Measurements from ENCODE around the gene CLIP4.
"Not testable (repeated sequence)": the region's sequence is repeated elsewhere in the genome, so short reads cannot be mapped to it uniquely, and the experiment has no call there.

The CLIP4 gene

DNA sequence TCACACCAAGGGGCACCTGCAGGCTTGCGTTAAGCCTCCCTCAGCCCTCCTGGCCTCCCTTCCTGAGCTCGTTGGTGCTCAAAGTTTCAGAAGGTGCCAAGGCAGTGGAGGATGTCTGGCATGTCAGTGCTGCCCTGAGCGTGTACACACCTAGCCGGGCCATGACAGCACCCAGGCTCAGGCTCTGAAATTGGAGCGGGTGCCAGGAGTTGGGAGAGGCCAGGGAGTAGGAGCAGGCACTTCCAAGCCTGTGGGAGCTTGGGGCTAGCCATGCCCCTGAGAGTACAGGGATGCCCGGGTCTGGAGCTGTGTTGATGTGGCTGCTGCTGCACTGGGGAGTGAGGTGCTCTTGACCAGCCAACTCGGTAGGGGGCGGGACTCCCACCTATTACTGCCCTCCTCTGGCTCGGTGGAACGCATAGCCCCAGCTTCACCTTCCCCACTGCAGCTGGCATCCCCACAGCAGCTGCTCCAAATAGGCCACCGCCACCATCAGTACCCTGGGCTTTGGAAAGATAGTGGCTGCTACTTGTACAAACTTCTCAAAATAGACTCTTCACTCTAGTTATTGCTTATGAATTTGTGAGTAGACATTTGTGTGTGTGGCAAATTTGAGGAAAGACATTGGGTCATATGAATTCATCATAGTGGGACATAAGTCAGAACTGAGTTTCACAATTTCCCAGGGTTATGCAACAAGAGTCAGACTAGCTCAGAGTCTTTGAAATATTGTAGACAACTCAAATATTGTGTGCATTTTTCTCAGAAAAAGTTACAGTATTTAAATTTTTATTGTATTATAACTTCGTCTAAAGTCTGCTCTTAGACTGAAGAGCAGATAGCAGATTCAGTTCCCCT lies 34.1 kb upstream of the CLIP4 start:
- H3K9me3 ChIP-seq: peaks cover 6% of the 10 kb centered on the region; the same call in 1 of the 2 replicates
- in situ Hi-C loops (cut with MboI; ENCODE audit: low sequenced_read_pairs): no loop called here
- H3K4me3 ChIP-seq: no peak overlapping the region
- H3K27me3 ChIP-seq (ENCODE audit: low read depth): no peaks in the 10 kb centered on the region
- DNase-seq (ENCODE audit: low spot score in 2 of 2): no peak
- H3K4me1 ChIP-seq: no peaks in the 10 kb centered on the region
- no peaks in the 10 kb centered on the region for H3K36me3 ChIP-seq (replicated peaks)

DNA sequence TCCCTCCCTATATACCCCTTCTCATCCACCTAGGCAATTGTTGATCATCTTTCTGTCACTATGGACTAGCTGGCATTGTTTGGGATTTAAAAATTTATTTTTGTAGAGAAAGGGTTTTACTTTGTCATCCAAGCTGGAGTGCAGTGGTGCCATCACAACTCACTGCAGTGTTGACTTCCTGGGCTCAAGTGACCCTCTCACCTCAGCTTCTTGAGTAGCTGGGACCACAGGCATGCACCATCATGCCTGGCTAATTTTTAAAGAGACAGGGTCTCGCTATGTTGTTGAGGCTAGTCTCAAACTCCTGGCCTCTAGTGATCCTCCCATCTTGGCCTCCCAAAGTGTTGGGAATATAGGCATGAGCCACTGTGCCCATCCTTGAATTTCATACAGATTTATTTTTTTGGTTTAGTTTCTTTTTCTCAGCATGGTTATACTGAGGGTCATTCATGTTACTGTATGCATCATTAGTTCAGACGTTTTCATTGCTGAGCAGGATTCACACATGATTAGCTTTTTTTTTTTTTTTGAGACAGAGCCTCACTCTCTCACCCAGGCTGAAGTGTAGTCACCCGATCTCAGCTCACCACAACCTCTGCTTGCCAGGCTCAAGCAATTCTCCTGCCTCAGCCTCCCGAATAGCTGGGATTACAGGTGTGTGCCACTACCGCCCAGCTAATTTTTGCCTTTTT lies 32.3 kb upstream of the CLIP4 start:
- H3K36me3 ChIP-seq (replicated peaks): no peaks in the 10 kb centered on the region
- in situ Hi-C loops (cut with MboI; ENCODE audit: low sequenced_read_pairs): no loop called here
- peaks cover 6% of the 10 kb centered on the region; the same call in 1 of the 2 replicates for H3K9me3 ChIP-seq
- no peak for DNase-seq (ENCODE audit: low spot score in 2 of 2)
- no peak overlapping the region for H3K4me3 ChIP-seq
- H3K27me3 ChIP-seq (ENCODE audit: low read depth): no peaks in the 10 kb centered on the region
- H3K4me1 ChIP-seq: no peaks in the 10 kb centered on the region

DNA sequence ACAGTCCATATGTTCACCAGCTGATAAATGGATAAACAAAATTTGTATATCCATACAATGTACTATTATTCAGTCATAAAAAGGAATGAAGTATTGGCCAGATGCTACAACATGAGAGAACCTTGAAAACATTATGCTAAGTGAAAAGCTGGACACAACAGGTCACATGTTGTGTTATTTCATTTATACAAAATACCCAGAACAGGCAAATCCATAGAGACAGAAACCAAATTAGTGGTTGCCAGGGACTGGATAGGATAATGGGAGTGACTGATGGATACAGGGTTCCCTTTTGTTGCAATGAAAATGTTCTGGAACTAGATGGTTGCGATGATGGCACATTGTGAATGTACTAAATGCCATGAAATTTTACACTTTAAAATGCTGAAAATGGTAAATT lies 30.7 kb upstream of the CLIP4 start:
- DNase-seq (ENCODE audit: low spot score in 2 of 2): no peak
- no peak overlapping the region for H3K4me3 ChIP-seq
- H3K27me3 ChIP-seq (ENCODE audit: low read depth): no peaks in the 10 kb centered on the region
- in situ Hi-C loops (cut with MboI; ENCODE audit: low sequenced_read_pairs): no loop called here
- peaks cover 6% of the 10 kb centered on the region; the same call in 1 of the 2 replicates for H3K9me3 ChIP-seq
- H3K36me3 ChIP-seq (replicated peaks): no peaks in the 10 kb centered on the region
- no peaks in the 10 kb centered on the region for H3K4me1 ChIP-seq

DNA sequence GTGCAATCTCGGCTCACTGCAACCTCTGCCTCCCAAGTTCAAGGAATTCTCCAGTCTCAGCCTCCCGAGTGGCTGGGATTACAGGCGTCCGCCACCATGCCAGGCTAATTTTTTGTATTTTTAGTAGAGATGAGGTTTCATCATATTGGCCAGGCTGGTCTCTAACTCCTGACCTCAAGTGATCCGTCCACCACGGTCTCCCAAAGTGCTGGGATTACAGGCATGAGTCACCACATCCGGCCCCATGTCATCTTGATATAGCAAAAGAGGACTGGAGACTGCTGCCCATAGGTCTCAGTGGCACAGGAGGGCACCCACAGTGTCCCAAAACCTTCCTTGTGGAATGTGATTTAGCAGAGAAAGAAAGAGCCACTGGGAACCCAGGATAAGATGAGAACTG lies 24.9 kb upstream of the CLIP4 start:
- in situ Hi-C loops (cut with MboI; ENCODE audit: low sequenced_read_pairs); H3K27me3 ChIP-seq (ENCODE audit: low read depth); DNase-seq (ENCODE audit: low spot score in 2 of 2); H3K4me3 ChIP-seq; H3K4me1 ChIP-seq; H3K36me3 ChIP-seq (replicated peaks); H3K9me3 ChIP-seq: not testable (repeated sequence)

DNA sequence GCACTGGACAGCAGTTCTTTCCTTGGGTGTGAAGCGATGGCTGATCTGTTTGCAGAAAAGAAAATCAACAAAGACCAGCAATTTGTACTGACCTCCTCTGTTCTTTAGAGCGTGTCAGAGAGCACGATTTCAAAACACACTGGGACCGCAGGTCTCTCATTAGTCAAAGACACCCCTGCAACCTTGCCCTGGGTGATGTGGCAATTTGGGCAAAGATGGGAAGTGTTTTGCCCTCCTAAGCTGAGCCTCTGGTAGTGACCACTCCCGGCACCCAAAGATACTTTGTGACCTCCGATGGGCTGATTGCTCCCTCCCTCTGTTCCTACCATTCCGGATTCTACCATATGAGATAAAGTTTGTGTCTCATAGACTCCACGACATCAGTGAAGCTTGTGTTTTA lies 18.2 kb upstream of the CLIP4 start:
- no peak for DNase-seq (ENCODE audit: low spot score in 2 of 2)
- H3K4me3 ChIP-seq: no peak overlapping the region
- no peaks in the 10 kb centered on the region; the same call in 1 of the 2 replicates for H3K9me3 ChIP-seq
- peaks cover 5% of the 10 kb centered on the region; the same call in 1 of the 2 replicates for H3K4me1 ChIP-seq
- H3K36me3 ChIP-seq (replicated peaks): no peaks in the 10 kb centered on the region
- no peaks in the 10 kb centered on the region for H3K27me3 ChIP-seq (ENCODE audit: low read depth)
- in situ Hi-C loops (cut with MboI; ENCODE audit: low sequenced_read_pairs): no loop called here

DNA sequence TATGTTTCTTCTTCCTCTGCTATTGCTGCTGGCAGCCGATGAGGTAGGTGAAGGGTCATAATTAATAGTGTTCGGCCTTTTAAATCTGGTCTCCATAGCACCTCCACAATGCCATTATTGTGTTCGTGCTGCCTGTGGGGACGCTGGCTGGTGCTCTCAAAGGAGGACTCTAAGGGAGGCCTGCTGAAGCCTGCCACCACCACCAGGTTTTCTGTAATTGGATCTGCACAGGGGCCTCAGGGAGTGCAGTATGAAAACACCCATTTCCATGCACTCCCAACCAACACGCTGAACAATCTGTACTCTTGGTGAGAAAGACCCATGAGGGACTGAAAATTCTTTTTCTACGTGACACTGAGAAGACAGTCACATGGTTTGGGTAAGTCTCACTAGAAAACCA lies 17.6 kb upstream of the CLIP4 start:
- DNase-seq (ENCODE audit: low spot score in 2 of 2): no peak
- peaks cover 5% of the 10 kb centered on the region; the same call in 1 of the 2 replicates for H3K4me1 ChIP-seq
- no peaks in the 10 kb centered on the region for H3K36me3 ChIP-seq (replicated peaks)
- H3K27me3 ChIP-seq (ENCODE audit: low read depth): no peaks in the 10 kb centered on the region
- H3K9me3 ChIP-seq: no peaks in the 10 kb centered on the region; the same call in 1 of the 2 replicates
- in situ Hi-C loops (cut with MboI; ENCODE audit: low sequenced_read_pairs): no loop called here
- H3K4me3 ChIP-seq: no peak overlapping the region

DNA sequence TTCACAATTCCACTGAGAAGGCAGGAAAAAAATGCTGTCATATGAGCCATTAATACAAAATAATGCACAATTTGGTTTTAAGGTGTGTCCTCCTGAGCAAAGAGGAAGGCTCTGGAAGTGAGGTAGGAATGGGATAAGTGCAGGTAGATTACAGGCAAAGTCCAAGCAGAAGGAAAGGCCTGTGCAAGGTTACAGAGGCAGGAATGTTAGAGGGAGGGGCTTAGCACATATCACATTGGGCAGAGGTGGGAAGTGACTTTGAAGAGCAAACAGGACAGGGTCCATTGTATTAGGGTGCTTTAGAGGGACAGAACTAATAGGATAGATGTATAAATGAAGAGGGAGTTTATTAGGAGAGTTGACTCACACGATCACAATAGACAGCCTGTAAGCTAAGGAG lies 14.7 kb upstream of the CLIP4 start:
- in situ Hi-C loops (cut with MboI; ENCODE audit: low sequenced_read_pairs): no loop called here
- no peaks in the 10 kb centered on the region for H3K27me3 ChIP-seq (ENCODE audit: low read depth)
- no peak overlapping the region for H3K4me3 ChIP-seq
- DNase-seq (ENCODE audit: low spot score in 2 of 2): no peak
- no peaks in the 10 kb centered on the region; the same call in 1 of the 2 replicates for H3K9me3 ChIP-seq
- H3K36me3 ChIP-seq (replicated peaks): no peaks in the 10 kb centered on the region; the same call in 1 of the 2 replicates
- H3K4me1 ChIP-seq: peaks cover 5% of the 10 kb centered on the region; the same call in 1 of the 2 replicates

DNA sequence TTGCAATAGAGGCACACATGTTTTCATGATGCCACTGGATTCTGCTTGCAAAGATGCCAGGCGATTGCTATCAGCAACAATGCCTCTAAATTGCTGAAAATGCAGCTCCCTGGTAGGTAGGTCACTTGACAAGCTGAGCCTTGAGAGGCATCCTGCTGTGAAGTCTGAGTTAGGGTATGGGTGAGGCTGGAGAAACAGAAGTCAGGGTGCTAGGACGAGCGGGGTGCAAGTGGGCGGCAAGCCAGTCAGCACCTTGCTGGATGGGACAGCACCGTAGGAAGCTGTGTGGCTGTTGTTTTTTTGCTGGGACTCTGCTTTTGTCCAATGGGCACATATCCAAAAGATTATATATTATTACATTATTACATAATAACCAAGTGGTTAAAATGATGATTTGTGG lies 10.5 kb upstream of the CLIP4 start:
- in situ Hi-C loops (cut with MboI; ENCODE audit: low sequenced_read_pairs): no loop called here
- H3K9me3 ChIP-seq: no peaks in the 10 kb centered on the region; the same call in 1 of the 2 replicates
- H3K4me3 ChIP-seq: no peak overlapping the region
- DNase-seq (ENCODE audit: low spot score in 2 of 2): no peak
- H3K36me3 ChIP-seq (replicated peaks): no peaks in the 10 kb centered on the region; the same call in 1 of the 2 replicates
- peaks cover 2% of the 10 kb centered on the region; the same call in 1 of the 2 replicates for H3K4me1 ChIP-seq
- no peaks in the 10 kb centered on the region for H3K27me3 ChIP-seq (ENCODE audit: low read depth)

DNA sequence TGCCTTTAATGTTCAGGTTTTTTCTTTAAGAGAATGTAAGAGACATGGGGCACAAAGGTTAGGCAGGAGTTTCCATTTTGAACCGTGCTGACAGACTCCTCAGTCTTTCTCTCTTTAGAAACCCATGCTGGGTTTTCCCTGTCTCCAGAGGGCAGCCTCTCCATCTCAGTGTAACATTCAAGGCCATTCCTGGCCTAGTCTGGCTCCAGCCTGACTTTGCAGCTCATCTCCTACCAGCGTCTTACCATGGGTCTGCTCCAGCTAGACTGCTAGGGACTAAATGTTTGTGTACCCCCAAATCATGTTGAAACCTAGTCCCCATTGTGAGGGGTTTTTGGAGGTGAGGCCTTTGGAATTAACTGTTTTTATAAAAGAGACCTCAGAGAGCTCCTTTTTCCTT lies 9.8 kb upstream of the CLIP4 start:
- DNase-seq (ENCODE audit: low spot score in 2 of 2): no peak
- no peaks in the 10 kb centered on the region for H3K27me3 ChIP-seq (ENCODE audit: low read depth)
- in situ Hi-C loops (cut with MboI; ENCODE audit: low sequenced_read_pairs): no loop called here

DNA sequence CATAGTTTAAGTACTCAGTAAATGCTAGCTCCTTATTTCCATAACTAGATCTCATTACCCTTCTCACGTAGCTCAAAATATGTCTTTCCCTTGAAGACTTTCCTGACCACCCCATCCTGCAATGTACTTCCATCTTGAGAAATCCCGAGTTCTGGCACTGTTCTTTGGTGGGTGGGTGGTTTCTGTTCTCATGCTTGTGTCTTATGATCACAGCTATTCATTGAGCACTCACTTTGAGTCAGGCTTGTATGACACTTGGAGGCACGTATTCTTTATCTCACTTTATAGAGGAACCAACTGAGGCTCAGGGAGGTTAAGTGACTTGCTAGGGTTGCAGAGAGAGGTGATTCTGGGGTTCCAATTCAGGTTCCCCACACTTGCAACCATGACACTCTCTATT lies 9.0 kb upstream of the CLIP4 start:
- in situ Hi-C loops (cut with MboI; ENCODE audit: low sequenced_read_pairs): no loop called here
- DNase-seq (ENCODE audit: low spot score in 2 of 2): no peak
- H3K9me3 ChIP-seq: no peaks in the 10 kb centered on the region; the same call in 1 of the 2 replicates
- H3K27me3 ChIP-seq (ENCODE audit: low read depth): no peaks in the 10 kb centered on the region
- H3K36me3 ChIP-seq (replicated peaks): no peaks in the 10 kb centered on the region; the same call in 1 of the 2 replicates
- no peak overlapping the region for H3K4me3 ChIP-seq
- peaks cover 2% of the 10 kb centered on the region; the same call in 1 of the 2 replicates for H3K4me1 ChIP-seq

More for the DNA sequence above, 9.8 kb upstream of the CLIP4 start:
- Histone ChIP-seq H3K9me3 (no peaks in the 10 kb centered on the region; the same call in 1 of the 2 replicates), H3K36me3 (replicated peaks) (no peaks in the 10 kb centered on the region; the same call in 1 of the 2 replicates), H3K4me3 (no peak overlapping the region), H3K4me1 (peaks cover 2% of the 10 kb centered on the region; the same call in 1 of the 2 replicates)

DNA sequence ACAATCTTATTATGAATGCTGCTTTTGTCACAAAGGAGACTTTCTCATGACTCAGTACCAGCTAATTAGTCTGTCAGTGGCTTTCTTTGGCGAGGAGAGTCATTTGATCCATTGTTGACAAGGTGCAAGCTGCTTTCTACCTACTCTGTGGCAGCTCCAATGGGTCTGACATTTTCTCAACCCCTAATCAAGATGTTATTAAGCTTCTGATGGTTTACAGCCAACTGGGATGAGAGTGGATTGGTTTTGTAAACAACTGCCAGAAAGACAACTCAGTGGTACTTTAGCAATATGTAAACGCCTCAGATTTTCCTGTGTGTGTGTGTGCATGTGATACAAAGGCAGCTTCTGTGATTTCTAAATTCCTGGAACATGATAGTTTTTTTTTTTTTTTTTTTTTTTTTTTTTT lies 8.2 kb upstream of the CLIP4 start:
- Histone ChIP-seq H3K4me3 (no peak overlapping the region), H3K4me1 (peaks cover 2% of the 10 kb centered on the region; the same call in 1 of the 2 replicates), H3K27me3 (ENCODE audit: low read depth) (no peaks in the 10 kb centered on the region), H3K36me3 (replicated peaks) (no peaks in the 10 kb centered on the region; the same call in 1 of the 2 replicates), H3K9me3 (no peaks in the 10 kb centered on the region; the same call in 1 of the 2 replicates)
- in situ Hi-C loops (cut with MboI; ENCODE audit: low sequenced_read_pairs): no loop called here
- no peak for DNase-seq (ENCODE audit: low spot score in 2 of 2)

DNA sequence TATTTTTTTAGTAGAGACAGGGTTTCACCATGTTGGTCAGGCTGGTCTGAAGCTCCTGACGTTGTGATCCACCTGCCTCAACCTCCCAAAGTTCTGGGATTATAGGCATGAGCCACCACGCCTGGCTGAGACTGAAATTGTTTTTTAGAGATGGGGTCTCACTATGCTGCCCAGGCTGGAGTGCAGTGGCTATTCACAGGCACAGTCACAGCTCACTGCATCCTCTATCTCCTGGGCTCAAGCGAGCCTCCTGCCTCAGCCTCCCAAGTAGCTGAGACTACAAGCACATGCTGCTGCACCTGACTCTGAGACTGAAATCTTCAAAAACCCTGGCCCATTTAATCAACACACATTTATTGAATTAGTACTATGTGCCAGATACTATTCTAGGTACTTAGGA lies 7.7 kb upstream of the CLIP4 start:
- H3K4me3 ChIP-seq; DNase-seq (ENCODE audit: low spot score in 2 of 2); H3K9me3 ChIP-seq; H3K27me3 ChIP-seq (ENCODE audit: low read depth); in situ Hi-C loops (cut with MboI; ENCODE audit: low sequenced_read_pairs); H3K4me1 ChIP-seq; H3K36me3 ChIP-seq (replicated peaks): not testable (repeated sequence)

DNA sequence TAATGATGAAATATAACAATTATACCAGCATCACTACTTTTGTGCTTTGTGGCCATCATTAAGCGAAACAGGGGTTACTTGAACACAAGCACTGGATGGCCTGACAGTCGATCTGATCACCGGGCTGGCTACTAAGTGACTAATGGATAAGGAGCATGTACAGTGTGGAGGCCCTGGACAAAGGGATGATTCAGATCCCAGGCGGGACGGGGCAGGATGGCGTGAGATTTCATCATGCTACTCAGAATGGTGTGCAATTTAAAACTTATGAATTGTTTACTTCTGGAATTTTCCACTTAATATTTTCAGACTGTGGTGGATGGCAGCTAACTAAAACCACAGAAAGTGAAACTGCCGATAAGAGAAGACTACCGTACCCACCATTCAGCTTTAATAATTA lies 7.0 kb upstream of the CLIP4 start:
- Histone ChIP-seq H3K36me3 (replicated peaks) (no peaks in the 10 kb centered on the region; the same call in 1 of the 2 replicates), H3K4me3 (no peak overlapping the region), H3K9me3 (no peaks in the 10 kb centered on the region; the same call in 1 of the 2 replicates), H3K27me3 (ENCODE audit: low read depth) (no peaks in the 10 kb centered on the region), H3K4me1 (peaks cover 2% of the 10 kb centered on the region; the same call in 1 of the 2 replicates)
- in situ Hi-C loops (cut with MboI; ENCODE audit: low sequenced_read_pairs): no loop called here
- no peak for DNase-seq (ENCODE audit: low spot score in 2 of 2)

DNA sequence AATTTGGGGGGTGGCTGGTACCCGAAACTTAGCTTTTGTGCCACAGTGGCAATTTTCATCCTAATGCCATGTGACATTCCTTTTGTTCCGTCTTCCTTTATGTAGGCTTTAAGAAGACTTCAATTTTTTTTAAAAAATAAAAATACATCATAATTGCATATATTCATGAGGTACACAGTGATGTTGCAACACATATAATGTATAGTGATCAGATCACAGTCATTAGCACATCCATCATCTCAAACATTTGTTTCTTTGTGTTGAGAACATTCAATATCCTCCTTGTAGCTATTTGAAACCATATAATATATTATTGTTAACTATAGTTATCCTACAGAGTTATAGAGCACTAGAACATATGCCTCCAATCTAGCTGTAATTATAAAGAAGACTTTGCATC lies 6.0 kb upstream of the CLIP4 start:
- Histone ChIP-seq H3K36me3 (replicated peaks) (no peaks in the 10 kb centered on the region; the same call in 1 of the 2 replicates), H3K4me1 (peaks cover 2% of the 10 kb centered on the region; the same call in 1 of the 2 replicates), H3K4me3 (no peak overlapping the region), H3K27me3 (ENCODE audit: low read depth) (no peaks in the 10 kb centered on the region), H3K9me3 (no peaks in the 10 kb centered on the region)
- in situ Hi-C loops (cut with MboI; ENCODE audit: low sequenced_read_pairs): no loop called here
- no peak for DNase-seq (ENCODE audit: low spot score in 2 of 2)
